HepG2 (cell line): ENCODE results near the gene DSE. TPM values are rescaled to one million over a fixed set of nuclear protein-coding genes. Genes with fewer than 3 reads are reported as not detected.

ENCODE experiments used
- ATAC-seq: fragments of 200-7000 bp; cut with Tn5 transposase; 3 replicates; pipeline ENCODE4 v1.9.1; 2020; ENCODE audit warnings: mild to moderate bottlenecking, moderate library complexity
- BruUV-seq: library from RNA; stranded (reverse); fragments of 400-500 nt; replicated peaks from 2 replicates; lab custom pipeline; 2021; lab: Mats Ljungman, UMichigan
- CTCF ChIA-PET: fragments of 300-600 bp; formaldehyde crosslinking; extraction: SDS; loops from one replicate; lab custom pipeline; 2021; ENCODE audit warnings: low total read pairs, inconsistent platforms, low intra/inter-chr PET ratio; lab: Yijun Ruan, JAX
- POLR2A ChIA-PET: fragments of 350-600 bp; sonication (Branson Sonifier 250); formaldehyde crosslinking; loops from one replicate; lab custom pipeline; 2020; ENCODE audit warnings: antibody characterized with exemption, inconsistent platforms; lab: Yijun Ruan, JAX
- DNase-seq: peaks from one replicate; pipeline ENCODE4 v3.0.0-alpha.2; 2015; ENCODE audit warnings: low spot score
- FAIRE-seq: peaks from 3 replicates; lab custom pipeline; 2011; peaks lifted over from hg19 to GRCh38; lab: Jason Lieb, UNC
- H2AFZ ChIP-seq: one replicate; pipeline ENCODE4 v1.6.1; 2011; ENCODE audit warnings: low read length, inconsistent platforms
- H3K27ac ChIP-seq: fragments of 300-600 bp; 3 replicates; pipeline ENCODE4 v1.8.0; 2011; ENCODE audit warnings: mixed run types, mild to moderate bottlenecking, mixed read lengths, low read length, inconsistent platforms; ENCODE audit not compliant: insufficient read depth; ENCODE audit errors: extremely low read length
- H3K27me3 ChIP-seq, 2 experiments: fragments of 200-600 bp in 1 of 2; 2 replicates in 1 of 2; 3 replicates in 1 of 2; pipeline versions ENCODE4 v1.6.0 to v1.8.0; 2011; ENCODE audit warnings: low read length in 2 of 2, mild to moderate bottlenecking in 2 of 2, moderate library complexity in 2 of 2, inconsistent platforms in 1 of 2; ENCODE audit not compliant: insufficient read depth in 2 of 2, control insufficient read depth in 1 of 2
- H3K36me3 ChIP-seq, 2 experiments: fragments of 200-600 bp in 1 of 2; replicated peaks in 1 of 2; 2 replicates in 1 of 2; 3 replicates in 1 of 2; pipeline versions ENCODE4 v1.5.1 to v1.8.0; 2011; ENCODE audit warnings: low read length in 2 of 2, inconsistent platforms in 1 of 2; ENCODE audit not compliant: insufficient read depth in 2 of 2, control insufficient read depth in 1 of 2
- H3K4me1 ChIP-seq: 2 replicates; pipeline ENCODE4 v1.5.1; 2012; ENCODE audit warnings: low read length, inconsistent platforms; ENCODE audit not compliant: insufficient read depth
- H3K4me2 ChIP-seq: 2 replicates; pipeline ENCODE4 v1.6.0; 2011; ENCODE audit warnings: low read depth, low read length, inconsistent platforms
- H3K4me3 ChIP-seq, 3 experiments: fragments of 200-600 bp in 1 of 3; sonication (generic), shearing (Covaris generic) in 1 of 3; replicated peaks in 1 of 3; 2 replicates each; pipeline ENCODE4 v1.5.1; 2011 to 2016; ENCODE audit warnings: low read length in 3 of 3, inconsistent platforms in 2 of 3, low read depth in 2 of 3, mild to moderate bottlenecking in 2 of 3, control low read depth in 1 of 3, mixed read lengths in 1 of 3; ENCODE audit not compliant: insufficient read depth in 1 of 3
- H3K79me2 ChIP-seq: one replicate; pipeline ENCODE4 v1.6.1; 2011; ENCODE audit warnings: low read length, inconsistent platforms; ENCODE audit not compliant: insufficient read depth
- H3K9ac ChIP-seq: 2 replicates; pipeline ENCODE4 v1.6.0; 2011; ENCODE audit warnings: mild to moderate bottlenecking, low read depth, low read length, inconsistent platforms; ENCODE audit not compliant: insufficient read depth
- H3K9me3 ChIP-seq: 2 replicates; pipeline ENCODE4 v1.5.1; 2012; ENCODE audit warnings: mild to moderate bottlenecking, low read length
- H4K20me1 ChIP-seq: 2 replicates; pipeline ENCODE4 v1.6.0; 2011; ENCODE audit warnings: inconsistent platforms, mild to moderate bottlenecking, low read length, moderate library complexity; ENCODE audit not compliant: insufficient read depth
- HDAC6 ChIP-seq: fragments of 200-600 bp; sonication (generic); IDR thresholded peaks from 2 replicates; pipeline ENCODE4 v1.7.0; 2017; ENCODE audit warnings: mild to moderate bottlenecking, antibody characterized with exemption, low read length, low read depth
- HOXA5 ChIP-seq: sonication (generic); formaldehyde crosslinking; IDR thresholded peaks from 2 replicates; pipeline ENCODE4 v1.4.0; 2020; ENCODE audit warnings: missing genetic modification reagents
- KLF12 ChIP-seq: sonication (generic); formaldehyde crosslinking; IDR thresholded peaks from 2 replicates; pipeline ENCODE4 v1.4.0; 2020; ENCODE audit warnings: missing genetic modification reagents, borderline replicate concordance
- RBAK ChIP-seq: sonication (generic); formaldehyde crosslinking; IDR thresholded peaks from 2 replicates; pipeline ENCODE4 v1.5.1; 2020; ENCODE audit warnings: mild to moderate bottlenecking, missing genetic modification reagents
- ZSCAN20 ChIP-seq: sonication (generic); formaldehyde crosslinking; IDR thresholded peaks from 2 replicates; pipeline ENCODE4 v1.4.0; 2020; ENCODE audit warnings: missing genetic modification reagents, mild to moderate bottlenecking, borderline replicate concordance
- WGBS: methylation state at CpG from one replicate; pipeline ENCODE4 v1.1.6; 2017; ENCODE audit warnings: low lambda C conversion rate; 5-methylcytosine and 5-hydroxymethylcytosine counted together
- in situ Hi-C: cut with HindIII; loops from 2 replicates; pipeline ENCODE4 v1.10.0; 2017; ENCODE audit warnings: low pct_unique_long_range_greater_than_20kb; ENCODE audit not compliant: extremely low pct_ligation_motif_present
- intact Hi-C: fragments of 100-400 bp; cut with micrococcal nuclease; formaldehyde crosslinking; loops from one replicate; pipeline ENCODE4 v1.10.0; 2022; ENCODE audit not compliant: unreplicated experiment
- polyA plus RNA-seq, 8 experiments: library from polyadenylated mRNA; depleted of rRNA in 3 of 8; stranded (reverse) in 7 of 8; unstranded in 1 of 8; fragments of >200 nt; fragmentation: Illumina TruSeq in 4 of 8; extraction: Trizol in 4 of 8; gene quantifications; 2 replicates each; pipeline versions ENCODE4 v1.2.1 to v1.2.3, GENCODE V29; 2011 to 2016; ENCODE audit warnings: low read depth in 4 of 8, missing spikeins in 1 of 8, mixed read lengths in 1 of 8; ENCODE audit not compliant: insufficient read depth in 1 of 8
- total RNA-seq, 5 experiments: library from RNA; depleted of rRNA; stranded (reverse); fragments of >200 nt; fragmentation: Illumina TruSeq; extraction: Trizol; gene quantifications; 2 replicates each; pipeline ENCODE4 v1.2.3, GENCODE V29; 2016; ENCODE audit warnings: low read depth in 1 of 5
- TF ChIP-seq, protein P1 (sequence below): sonication (generic); formaldehyde crosslinking; IDR thresholded peaks from 2 replicates; pipeline ENCODE4 v1.4.0; 2020; ENCODE audit warnings: missing genetic modification reagents, mild to moderate bottlenecking, borderline replicate concordance
- TF ChIP-seq, protein P2 (sequence below): sonication (generic); formaldehyde crosslinking; conservative IDR thresholded peaks from 2 replicates; pipeline ENCODE4 v1.4.0; 2020; ENCODE audit warnings: mild to moderate bottlenecking, missing genetic modification reagents, moderate library complexity
- TF ChIP-seq, protein P3 (sequence below): sonication (generic); formaldehyde crosslinking; IDR thresholded peaks from 2 replicates; pipeline ENCODE4 v1.5.1; 2020; ENCODE audit warnings: missing genetic modification reagents, mild to moderate bottlenecking, borderline replicate concordance
- TF ChIP-seq, protein P4 (sequence below): sonication (generic); formaldehyde crosslinking; IDR thresholded peaks from 2 replicates; pipeline ENCODE4 v1.4.0; 2020; ENCODE audit warnings: missing genetic modification reagents
- TF ChIP-seq, protein P5 (sequence below): sonication (generic); formaldehyde crosslinking; IDR thresholded peaks from 2 replicates; pipeline ENCODE4 v1.4.0; 2020; ENCODE audit warnings: missing genetic modification reagents

Gene DSE
- total and polyA plus RNA-seq, 2 of the 13 experiments (the other 11 are each of a cell fraction or from before 2014, with no cell fraction given): 2.6 to 4.6 TPM

DNA sequence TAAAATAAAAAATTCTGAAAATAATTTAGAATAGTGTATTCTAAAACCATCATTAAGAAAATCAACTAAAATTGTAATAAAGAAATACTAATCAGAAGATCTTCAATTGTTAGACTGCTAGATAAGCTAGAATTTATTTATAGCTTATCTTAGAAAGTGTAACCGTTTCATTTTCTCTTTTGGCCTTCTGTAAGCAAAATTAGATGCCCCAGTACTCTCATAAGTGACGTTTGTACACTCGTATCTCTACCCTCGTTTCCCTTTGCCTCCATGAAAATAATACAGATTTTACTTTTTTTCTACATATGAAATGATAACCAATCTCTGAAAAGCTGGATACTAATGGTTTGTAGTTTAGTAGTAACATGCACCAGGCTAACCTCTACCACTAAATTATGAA is 19.8 kb downstream of the DSE start:
- ATAC-seq: no peak
- Histone ChIP-seq H2AFZ (no peak overlapping the region), H3K27me3 (no peaks in the 10 kb centered on the region; a peak in 1 of 5 replicates), H3K9me3 (no peaks in the 10 kb centered on the region), H3K4me1 (no peaks in the 10 kb centered on the region), H3K9ac (no peak overlapping the region), H4K20me1 (no peaks in the 10 kb centered on the region), H3K27ac (no peak overlapping the region), H3K36me3 (no peaks in the 10 kb centered on the region), H3K4me2 (no peak overlapping the region), H3K79me2 (no peaks in the 10 kb centered on the region), H3K4me3 (no peak overlapping the region)
- ChIA-PET POLR2A (no interaction called here), CTCF (no interaction called here)
- TF ChIP-seq HDAC6 (no peak), RBAK (no peak), KLF12 (CRISPR knock-in tag) (no peak), ZSCAN20 (CRISPR knock-in tag) (no peak), HOXA5 (no peak)
- TF ChIP-seq, protein P1, sequence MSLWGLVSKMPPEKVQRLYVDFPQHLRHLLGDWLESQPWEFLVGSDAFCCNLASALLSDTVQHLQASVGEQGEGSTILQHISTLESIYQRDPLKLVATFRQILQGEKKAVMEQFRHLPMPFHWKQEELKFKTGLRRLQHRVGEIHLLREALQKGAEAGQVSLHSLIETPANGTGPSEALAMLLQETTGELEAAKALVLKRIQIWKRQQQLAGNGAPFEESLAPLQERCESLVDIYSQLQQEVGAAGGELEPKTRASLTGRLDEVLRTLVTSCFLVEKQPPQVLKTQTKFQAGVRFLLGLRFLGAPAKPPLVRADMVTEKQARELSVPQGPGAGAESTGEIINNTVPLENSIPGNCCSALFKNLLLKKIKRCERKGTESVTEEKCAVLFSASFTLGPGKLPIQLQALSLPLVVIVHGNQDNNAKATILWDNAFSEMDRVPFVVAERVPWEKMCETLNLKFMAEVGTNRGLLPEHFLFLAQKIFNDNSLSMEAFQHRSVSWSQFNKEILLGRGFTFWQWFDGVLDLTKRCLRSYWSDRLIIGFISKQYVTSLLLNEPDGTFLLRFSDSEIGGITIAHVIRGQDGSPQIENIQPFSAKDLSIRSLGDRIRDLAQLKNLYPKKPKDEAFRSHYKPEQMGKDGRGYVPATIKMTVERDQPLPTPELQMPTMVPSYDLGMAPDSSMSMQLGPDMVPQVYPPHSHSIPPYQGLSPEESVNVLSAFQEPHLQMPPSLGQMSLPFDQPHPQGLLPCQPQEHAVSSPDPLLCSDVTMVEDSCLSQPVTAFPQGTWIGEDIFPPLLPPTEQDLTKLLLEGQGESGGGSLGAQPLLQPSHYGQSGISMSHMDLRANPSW (CRISPR knock-in tag): no peak
- TF ChIP-seq, protein P2, sequence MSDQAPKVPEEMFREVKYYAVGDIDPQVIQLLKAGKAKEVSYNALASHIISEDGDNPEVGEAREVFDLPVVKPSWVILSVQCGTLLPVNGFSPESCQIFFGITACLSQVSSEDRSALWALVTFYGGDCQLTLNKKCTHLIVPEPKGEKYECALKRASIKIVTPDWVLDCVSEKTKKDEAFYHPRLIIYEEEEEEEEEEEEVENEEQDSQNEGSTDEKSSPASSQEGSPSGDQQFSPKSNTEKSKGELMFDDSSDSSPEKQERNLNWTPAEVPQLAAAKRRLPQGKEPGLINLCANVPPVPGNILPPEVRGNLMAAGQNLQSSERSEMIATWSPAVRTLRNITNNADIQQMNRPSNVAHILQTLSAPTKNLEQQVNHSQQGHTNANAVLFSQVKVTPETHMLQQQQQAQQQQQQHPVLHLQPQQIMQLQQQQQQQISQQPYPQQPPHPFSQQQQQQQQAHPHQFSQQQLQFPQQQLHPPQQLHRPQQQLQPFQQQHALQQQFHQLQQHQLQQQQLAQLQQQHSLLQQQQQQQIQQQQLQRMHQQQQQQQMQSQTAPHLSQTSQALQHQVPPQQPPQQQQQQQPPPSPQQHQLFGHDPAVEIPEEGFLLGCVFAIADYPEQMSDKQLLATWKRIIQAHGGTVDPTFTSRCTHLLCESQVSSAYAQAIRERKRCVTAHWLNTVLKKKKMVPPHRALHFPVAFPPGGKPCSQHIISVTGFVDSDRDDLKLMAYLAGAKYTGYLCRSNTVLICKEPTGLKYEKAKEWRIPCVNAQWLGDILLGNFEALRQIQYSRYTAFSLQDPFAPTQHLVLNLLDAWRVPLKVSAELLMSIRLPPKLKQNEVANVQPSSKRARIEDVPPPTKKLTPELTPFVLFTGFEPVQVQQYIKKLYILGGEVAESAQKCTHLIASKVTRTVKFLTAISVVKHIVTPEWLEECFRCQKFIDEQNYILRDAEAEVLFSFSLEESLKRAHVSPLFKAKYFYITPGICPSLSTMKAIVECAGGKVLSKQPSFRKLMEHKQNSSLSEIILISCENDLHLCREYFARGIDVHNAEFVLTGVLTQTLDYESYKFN (CRISPR knock-in tag): no peak
- TF ChIP-seq, protein P3, sequence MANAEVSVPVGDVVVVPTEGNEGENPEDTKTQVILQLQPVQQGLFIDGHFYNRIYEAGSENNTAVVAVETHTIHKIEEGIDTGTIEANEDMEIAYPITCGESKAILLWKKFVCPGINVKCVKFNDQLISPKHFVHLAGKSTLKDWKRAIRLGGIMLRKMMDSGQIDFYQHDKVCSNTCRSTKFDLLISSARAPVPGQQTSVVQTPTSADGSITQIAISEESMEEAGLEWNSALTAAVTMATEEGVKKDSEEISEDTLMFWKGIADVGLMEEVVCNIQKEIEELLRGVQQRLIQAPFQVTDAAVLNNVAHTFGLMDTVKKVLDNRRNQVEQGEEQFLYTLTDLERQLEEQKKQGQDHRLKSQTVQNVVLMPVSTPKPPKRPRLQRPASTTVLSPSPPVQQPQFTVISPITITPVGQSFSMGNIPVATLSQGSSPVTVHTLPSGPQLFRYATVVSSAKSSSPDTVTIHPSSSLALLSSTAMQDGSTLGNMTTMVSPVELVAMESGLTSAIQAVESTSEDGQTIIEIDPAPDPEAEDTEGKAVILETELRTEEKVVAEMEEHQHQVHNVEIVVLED (CRISPR knock-in tag): no peak
- TF ChIP-seq, protein P4, sequence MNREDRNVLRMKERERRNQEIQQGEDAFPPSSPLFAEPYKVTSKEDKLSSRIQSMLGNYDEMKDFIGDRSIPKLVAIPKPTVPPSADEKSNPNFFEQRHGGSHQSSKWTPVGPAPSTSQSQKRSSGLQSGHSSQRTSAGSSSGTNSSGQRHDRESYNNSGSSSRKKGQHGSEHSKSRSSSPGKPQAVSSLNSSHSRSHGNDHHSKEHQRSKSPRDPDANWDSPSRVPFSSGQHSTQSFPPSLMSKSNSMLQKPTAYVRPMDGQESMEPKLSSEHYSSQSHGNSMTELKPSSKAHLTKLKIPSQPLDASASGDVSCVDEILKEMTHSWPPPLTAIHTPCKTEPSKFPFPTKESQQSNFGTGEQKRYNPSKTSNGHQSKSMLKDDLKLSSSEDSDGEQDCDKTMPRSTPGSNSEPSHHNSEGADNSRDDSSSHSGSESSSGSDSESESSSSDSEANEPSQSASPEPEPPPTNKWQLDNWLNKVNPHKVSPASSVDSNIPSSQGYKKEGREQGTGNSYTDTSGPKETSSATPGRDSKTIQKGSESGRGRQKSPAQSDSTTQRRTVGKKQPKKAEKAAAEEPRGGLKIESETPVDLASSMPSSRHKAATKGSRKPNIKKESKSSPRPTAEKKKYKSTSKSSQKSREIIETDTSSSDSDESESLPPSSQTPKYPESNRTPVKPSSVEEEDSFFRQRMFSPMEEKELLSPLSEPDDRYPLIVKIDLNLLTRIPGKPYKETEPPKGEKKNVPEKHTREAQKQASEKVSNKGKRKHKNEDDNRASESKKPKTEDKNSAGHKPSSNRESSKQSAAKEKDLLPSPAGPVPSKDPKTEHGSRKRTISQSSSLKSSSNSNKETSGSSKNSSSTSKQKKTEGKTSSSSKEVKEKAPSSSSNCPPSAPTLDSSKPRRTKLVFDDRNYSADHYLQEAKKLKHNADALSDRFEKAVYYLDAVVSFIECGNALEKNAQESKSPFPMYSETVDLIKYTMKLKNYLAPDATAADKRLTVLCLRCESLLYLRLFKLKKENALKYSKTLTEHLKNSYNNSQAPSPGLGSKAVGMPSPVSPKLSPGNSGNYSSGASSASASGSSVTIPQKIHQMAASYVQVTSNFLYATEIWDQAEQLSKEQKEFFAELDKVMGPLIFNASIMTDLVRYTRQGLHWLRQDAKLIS (CRISPR knock-in tag): no peak
- TF ChIP-seq, protein P5, sequence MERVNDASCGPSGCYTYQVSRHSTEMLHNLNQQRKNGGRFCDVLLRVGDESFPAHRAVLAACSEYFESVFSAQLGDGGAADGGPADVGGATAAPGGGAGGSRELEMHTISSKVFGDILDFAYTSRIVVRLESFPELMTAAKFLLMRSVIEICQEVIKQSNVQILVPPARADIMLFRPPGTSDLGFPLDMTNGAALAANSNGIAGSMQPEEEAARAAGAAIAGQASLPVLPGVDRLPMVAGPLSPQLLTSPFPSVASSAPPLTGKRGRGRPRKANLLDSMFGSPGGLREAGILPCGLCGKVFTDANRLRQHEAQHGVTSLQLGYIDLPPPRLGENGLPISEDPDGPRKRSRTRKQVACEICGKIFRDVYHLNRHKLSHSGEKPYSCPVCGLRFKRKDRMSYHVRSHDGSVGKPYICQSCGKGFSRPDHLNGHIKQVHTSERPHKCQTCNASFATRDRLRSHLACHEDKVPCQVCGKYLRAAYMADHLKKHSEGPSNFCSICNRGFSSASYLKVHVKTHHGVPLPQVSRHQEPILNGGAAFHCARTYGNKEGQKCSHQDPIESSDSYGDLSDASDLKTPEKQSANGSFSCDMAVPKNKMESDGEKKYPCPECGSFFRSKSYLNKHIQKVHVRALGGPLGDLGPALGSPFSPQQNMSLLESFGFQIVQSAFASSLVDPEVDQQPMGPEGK (CRISPR knock-in tag): no peak
- WGBS: 5% methylated on average over 4 of the region's 4 CpGs
- no peak for FAIRE-seq
- no TSS peak for BruUV-seq
- in situ Hi-C loops (no loop called here), intact Hi-C loops (no loop called here)
- no peak for DNase-seq
